ENCODE data around the gene ARHGAP45.
"Not testable (repeated sequence)": the region's sequence is repeated elsewhere in the genome, so short reads cannot be mapped to it uniquely, and the experiment has no call there.

The ARHGAP45 gene

DNA sequence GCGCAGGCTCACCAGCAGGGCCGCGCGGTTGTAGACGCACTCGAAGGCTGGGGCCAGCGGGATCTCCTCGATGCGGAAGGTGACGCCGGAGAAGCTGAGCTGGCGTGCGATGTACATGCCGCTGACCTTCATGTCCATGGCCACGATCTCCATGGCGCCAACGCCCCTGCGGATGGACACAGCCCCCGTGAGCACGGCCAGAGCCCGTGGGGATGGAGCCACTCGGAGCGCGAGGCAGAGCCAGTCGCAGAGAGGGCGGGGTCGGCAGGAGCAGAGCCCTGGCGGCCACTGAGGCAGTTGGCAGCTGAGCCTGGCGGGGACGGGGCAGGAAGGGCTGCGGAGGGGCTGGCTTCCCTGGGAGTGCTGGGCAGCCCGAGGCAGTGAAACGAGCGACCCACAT lies 52.0 kb downstream of the ARHGAP45 start:
- no peak for DNase-seq (ENCODE audit: low read depth)

DNA sequence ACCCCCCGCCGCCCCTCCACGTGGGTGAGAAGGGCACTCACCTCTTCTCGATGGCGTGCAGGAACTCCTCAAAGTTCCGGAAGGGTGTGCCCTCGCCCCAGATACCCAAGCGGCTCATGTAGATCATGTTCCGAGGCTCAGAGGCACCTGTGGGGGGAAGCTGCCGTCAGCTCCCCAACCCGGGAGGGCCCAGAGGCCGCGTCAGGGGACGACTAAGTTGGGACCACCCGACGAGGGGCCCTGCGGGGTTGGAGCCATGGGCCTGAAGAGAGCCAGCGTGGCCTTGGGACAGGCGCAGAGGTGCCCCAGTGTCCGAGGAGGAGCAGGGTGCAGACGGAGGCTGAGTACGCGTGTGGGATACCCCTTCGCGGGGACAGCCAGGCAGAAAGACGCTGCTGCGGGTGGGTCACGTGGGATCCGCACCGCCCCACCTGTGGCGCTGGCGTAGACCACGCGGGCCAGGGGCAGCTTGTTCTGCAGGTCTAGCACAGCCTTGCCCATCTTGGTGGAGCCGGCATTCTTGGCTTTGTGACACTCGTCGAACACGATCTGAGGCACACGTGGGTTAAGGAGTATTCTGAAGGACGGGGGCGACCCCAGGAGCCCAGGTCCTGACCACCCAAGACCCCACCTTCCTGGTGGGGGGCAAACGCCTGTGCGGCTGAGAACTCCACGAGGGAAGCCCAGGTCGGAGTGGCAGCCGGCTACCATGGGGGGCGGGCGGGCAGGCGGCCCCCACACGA lies 52.7 kb downstream of the ARHGAP45 start:
- no peak for DNase-seq (ENCODE audit: low read depth)

DNA sequence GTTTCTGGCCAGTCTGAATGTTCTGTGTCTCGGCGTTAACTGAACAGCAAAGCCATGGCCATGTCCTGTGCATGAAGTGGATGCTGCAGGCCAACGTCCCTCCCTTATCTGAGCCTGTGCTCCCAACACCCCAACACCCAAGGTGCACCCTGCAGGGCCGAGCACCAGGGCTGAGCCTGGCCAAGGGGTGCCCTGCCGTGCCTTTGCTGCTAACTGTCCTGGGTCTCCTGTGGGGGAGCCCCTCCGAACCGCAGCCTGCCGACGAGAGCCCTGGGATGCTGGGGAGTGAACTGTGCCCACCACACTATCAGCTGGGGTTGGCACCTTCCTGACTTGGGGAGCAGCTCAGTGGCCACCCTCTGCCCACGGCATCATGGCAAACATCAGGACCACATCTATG lies 54.4 kb downstream of the ARHGAP45 start:
- no peak for DNase-seq (ENCODE audit: low read depth)

- DNase-seq (ENCODE audit: low read depth): no peak
Observed at GRCh38 chr19:1122021-1122971, 55.3 kb downstream of the ARHGAP45 start.

DNA sequence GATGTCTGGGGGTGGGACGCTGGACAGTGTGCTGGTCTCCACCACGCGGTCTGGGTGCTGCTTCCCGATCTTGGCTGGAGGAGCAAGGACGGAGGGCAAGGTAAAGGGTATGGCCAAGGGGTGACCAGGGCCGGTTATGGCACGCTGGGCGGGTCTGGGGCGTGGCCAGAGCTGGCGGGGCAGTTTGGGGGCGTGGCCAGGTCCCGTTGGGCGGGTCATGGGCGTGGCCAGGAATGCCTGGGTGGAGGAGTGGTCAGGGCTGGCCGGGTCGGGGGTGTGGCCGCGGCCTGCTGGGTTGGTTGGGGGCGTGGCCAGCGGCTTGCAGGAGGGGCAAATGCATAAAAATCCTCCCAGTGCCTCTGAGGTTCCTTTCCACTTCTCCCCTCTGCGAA lies 56.0 kb downstream of the ARHGAP45 start:
- DNase-seq (ENCODE audit: low read depth): peak; percentile 83

GRCh38 chr19:1123381-1123780 lies 56.4 kb downstream of the ARHGAP45 start:
- no peak for DNase-seq (ENCODE audit: low read depth)

- no peak for DNase-seq (ENCODE audit: low read depth)
Observed at GRCh38 chr19:1123885-1124677, 57.1 kb downstream of the ARHGAP45 start.

- peak; percentile 23 for DNase-seq (ENCODE audit: low read depth)
Observed at GRCh38 chr19:1125601-1126467, 58.9 kb downstream of the ARHGAP45 start.

DNA sequence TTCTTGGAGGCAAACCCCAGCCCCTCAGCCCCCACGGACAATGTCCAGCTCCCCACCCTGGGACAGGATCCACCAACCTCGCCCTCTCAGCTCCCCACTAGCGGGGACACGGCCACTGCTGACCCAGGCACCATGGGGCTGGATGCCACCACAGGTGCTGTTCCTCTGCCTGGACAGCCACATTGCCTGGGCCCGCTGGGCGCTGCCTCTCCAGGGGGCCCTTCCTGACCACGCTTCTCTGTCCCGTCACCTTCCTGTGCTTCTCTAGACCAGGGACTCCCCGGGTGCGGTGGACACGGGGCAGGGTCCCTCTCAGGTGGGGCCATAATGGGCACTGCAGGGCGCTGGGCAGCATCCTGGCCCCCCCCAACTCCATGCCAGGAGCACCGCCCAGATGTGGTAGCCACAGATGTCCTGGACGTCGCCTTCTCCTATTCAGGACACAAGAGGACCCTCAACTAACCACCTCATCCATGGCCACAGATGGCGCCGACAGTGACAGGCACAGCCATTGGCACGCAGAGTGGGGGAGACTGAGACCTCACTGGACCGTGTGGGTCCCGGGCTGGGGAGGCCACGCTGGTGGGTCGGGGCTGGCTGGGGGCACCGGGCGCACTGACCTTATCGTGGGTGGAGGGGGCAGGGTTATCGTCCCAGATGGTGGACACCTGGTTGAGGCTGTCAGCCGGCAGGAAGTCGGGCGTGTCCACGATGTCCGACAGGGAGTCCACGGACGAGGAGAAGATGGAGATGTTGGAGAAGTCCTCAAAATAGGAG lies 60.2 kb downstream of the ARHGAP45 start:
- DNase-seq (ENCODE audit: low read depth): no peak

- no peak for DNase-seq (ENCODE audit: low read depth)
Observed at GRCh38 chr19:1128106-1128505, 61.1 kb downstream of the ARHGAP45 start.

DNA sequence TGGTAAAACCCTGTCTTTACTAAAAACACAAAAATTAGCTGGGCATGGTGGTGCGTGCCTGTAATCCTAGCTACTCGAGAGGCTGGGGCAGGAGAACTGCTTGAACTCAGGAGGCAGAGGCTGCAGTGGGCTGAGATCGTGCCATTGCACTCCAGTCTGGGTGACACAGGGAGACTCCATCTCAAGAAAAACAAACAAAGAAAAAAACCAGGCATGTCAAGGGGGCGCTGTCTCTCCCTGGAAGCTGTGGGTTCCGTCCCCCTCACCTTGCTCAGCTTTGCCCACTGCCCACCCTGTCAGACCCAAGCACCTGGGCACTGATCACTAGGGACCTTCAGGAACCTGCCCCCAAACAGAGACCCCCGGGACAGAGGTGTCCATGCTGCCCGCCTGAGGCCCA lies 62.1 kb downstream of the ARHGAP45 start:
- DNase-seq (ENCODE audit: low read depth): not testable (repeated sequence)

GRCh38 chr19:1129535-1129934 lies 62.6 kb downstream of the ARHGAP45 start:
- DNase-seq (ENCODE audit: low read depth): no peak

DNA sequence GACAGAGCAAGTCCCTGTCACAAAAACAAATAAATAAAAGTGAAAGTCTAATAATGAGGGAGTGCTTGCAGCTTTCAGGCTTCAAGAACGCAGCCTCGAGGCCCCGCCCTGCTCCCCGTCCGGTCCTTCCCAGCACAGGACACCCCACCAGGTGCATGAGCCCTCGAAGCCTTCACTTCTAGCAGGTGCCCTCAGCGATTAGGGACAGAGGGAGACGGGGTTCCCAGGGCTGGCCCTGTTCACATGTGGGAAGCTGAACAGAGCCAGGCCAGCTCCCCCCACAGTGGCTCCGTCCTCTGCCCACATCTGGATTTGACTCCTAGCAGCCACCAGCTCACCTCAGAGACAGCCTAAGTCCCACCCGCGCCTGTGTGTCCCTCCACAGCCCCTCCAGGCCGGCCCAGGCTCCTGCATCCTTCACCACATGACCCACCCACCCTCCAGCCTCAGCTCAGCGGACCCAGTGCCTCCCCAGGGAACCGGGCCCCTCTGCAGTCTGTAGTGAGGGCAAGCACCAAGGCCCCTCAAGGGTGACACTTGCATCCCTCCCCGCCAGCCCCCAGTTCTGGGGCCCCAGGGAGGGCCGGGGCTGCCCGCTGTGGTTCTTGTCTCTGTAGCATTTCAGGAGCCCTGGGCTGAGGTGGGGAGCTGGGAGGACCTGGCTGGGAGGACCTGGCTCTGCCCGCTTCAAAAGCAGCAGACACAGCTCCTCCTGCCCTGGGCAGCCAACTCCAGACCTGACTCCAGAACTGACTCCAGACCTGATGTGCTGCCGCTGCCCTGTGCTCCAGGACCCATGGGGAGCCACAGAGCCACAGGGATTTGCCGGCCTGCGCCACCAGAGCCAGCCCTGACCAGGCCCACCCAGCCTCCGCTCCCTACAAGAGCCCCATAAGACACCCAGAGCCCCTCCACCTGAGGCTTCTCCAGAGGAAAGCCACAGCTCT lies 64.1 kb downstream of the ARHGAP45 start:
- DNase-seq (ENCODE audit: low read depth): peak; percentile 39

- peak; percentile 94 for DNase-seq (ENCODE audit: low read depth)
Observed at GRCh38 chr19:1131718-1132551, 65.0 kb downstream of the ARHGAP45 start.

- DNase-seq (ENCODE audit: low read depth): peak; percentile 20
Observed at GRCh38 chr19:1132552-1133383, 65.8 kb downstream of the ARHGAP45 start.

DNA sequence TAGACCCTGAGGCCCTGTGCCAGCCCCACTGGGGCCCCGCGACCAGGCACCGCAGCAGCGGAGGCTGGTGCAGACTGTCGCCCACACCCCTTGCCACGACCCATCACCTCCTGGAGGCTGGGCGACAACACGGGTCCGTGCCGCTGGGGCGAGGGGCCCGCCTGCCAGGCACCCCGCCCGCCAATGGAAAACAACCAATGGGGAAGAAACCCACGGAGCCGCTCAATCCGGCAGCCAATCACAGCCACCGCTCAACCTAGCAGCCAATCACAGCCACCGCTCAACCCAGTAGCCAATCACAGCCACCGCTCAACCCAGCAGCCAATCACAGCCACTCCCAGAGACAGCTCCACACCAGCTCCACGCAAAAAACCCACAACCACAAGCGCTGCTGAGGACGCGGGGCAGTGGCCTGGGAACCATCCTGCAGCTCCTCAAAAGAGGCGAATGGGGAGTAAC lies 66.5 kb downstream of the ARHGAP45 start:
- DNase-seq (ENCODE audit: low read depth): peak; percentile 23

- DNase-seq (ENCODE audit: low read depth): peak; percentile 41
Observed at GRCh38 chr19:1134431-1134830, 67.5 kb downstream of the ARHGAP45 start.
